Activated naive CD4-positive, alpha-beta T cell treated with anti-CD3 and anti-CD28 coated beads, Interleukin-2, amount 50 U/mL, for 72 hours (primary cell): Measurements from ENCODE around the gene ANXA6. TPM values are rescaled to one million over a fixed set of nuclear protein-coding genes. Genes with fewer than 3 reads are reported as not detected.

ENCODE experiments used
- ATAC-seq, 2 donors: fragments of 150-1000 bp; cut with Tn5 transposase; 2 replicates each; pipeline ENCODE4 v1.10.0; 2021; ENCODE audit warnings: mild to moderate bottlenecking in 2 of 2, moderate library complexity in 2 of 2
- DNase-seq, 2 donors: peaks; one replicate each; pipeline ENCODE4 v3.0.0; 2021 to 2022; ENCODE audit warnings: low spot score in 2 of 2
- H3K27ac Mint-ChIP-seq, 2 donors: one replicate each; pipeline ENCODE4 v1.8.0; 2022; ENCODE audit warnings: mild to moderate bottlenecking in 2 of 2, mixed read lengths in 2 of 2
- H3K36me3 Mint-ChIP-seq, 2 donors: one replicate each; pipeline ENCODE4 v1.8.0; 2022; ENCODE audit warnings: mixed read lengths in 2 of 2
- H3K9me3 Mint-ChIP-seq, 2 donors: one replicate each; pipeline ENCODE4 v1.8.0; 2022; ENCODE audit warnings: mixed read lengths in 2 of 2
- total RNA-seq, 2 donors: library from RNA; stranded (reverse); gene quantifications; one replicate each; pipeline ENCODE4 v1.2.3, GENCODE V29; 2022

The ANXA6 gene
- total RNA-seq, 2 donors from 2014 or later = 282 to 356 TPM

- peak overlapping the region; percentile 42 to 83 for H3K27ac Mint-ChIP-seq
- DNase-seq (no peak), ATAC-seq (no peak)
- no peaks in the 10 kb centered on the region for H3K9me3 Mint-ChIP-seq
- H3K36me3 Mint-ChIP-seq = peaks cover 24 to 36% of the 10 kb centered on the region in 2 donors
These were observed 51.1 kb downstream of the ANXA6 start for GRCh38 chr5:151106509-151106908.

GRCh38 chr5:151106043-151106442, 51.5 kb downstream of the ANXA6 start:
- Mint-ChIP-seq H3K9me3 (no peaks in the 10 kb centered on the region), H3K36me3 (peaks cover 24 to 36% of the 10 kb centered on the region in 2 donors), H3K27ac (peak overlapping the region; percentile 42 to 60)
- ATAC-seq = no peak
- DNase-seq = no peak

- DNase-seq (no peak), ATAC-seq (no peak)
- Mint-ChIP-seq H3K9me3 (no peaks in the 10 kb centered on the region), H3K36me3 (peaks cover 26 to 37% of the 10 kb centered on the region in 2 donors), H3K27ac (no peak overlapping the region)
These were observed 52.0 kb downstream of the ANXA6 start for GRCh38 chr5:151105561-151105960.

GRCh38 chr5:151104795-151105194, 52.8 kb downstream of the ANXA6 start:
- DNase-seq = no peak
- Mint-ChIP-seq H3K9me3 (no peaks in the 10 kb centered on the region), H3K36me3 (peaks cover 30 to 45% of the 10 kb centered on the region in 2 donors), H3K27ac (no peak overlapping the region)
- no peak for ATAC-seq

- H3K27ac Mint-ChIP-seq = peak overlapping the region in 1 of 2 donors; percentile 77
- ATAC-seq = no peak
- no peak for DNase-seq
- no peaks in the 10 kb centered on the region for H3K9me3 Mint-ChIP-seq
- H3K36me3 Mint-ChIP-seq = peaks cover 14 to 37% of the 10 kb centered on the region in 2 donors
These were observed 55.8 kb downstream of the ANXA6 start for GRCh38 chr5:151101746-151102145.

GRCh38 chr5:151101151-151101550, 56.4 kb downstream of the ANXA6 start:
- Mint-ChIP-seq H3K27ac (no peak overlapping the region), H3K36me3 (peaks cover 14 to 31% of the 10 kb centered on the region in 2 donors), H3K9me3 (no peaks in the 10 kb centered on the region)
- DNase-seq = no peak
- no peak for ATAC-seq

GRCh38 chr5:151100681-151101080, 56.9 kb downstream of the ANXA6 start:
- ATAC-seq (no peak), DNase-seq (no peak)
- H3K27ac Mint-ChIP-seq = no peak overlapping the region
- H3K36me3 Mint-ChIP-seq = peaks cover 14 to 29% of the 10 kb centered on the region in 2 donors
- no peaks in the 10 kb centered on the region for H3K9me3 Mint-ChIP-seq

GRCh38 chr5:151098768-151099121, 58.8 kb downstream of the ANXA6 start:
- DNase-seq = no peak
- ATAC-seq = no peak
- Mint-ChIP-seq H3K27ac (peak overlapping the region; percentile 52 to 77), H3K36me3 (peaks cover 14 to 20% of the 10 kb centered on the region in 2 donors), H3K9me3 (no peaks in the 10 kb centered on the region)

- peak; percentile 36 to 72 for ATAC-seq
- peaks cover 14 to 20% of the 10 kb centered on the region in 2 donors for H3K36me3 Mint-ChIP-seq
These were observed 59.5 kb downstream of the ANXA6 start for GRCh38 chr5:151097820-151098767.

GRCh38 chr5:151097061-151097460, 60.5 kb downstream of the ANXA6 start:
- Mint-ChIP-seq H3K27ac (no peak overlapping the region), H3K36me3 (peaks cover 14 to 20% of the 10 kb centered on the region in 2 donors)

More at GRCh38 chr5:151097820-151098767, 59.5 kb downstream of the ANXA6 start:
- no peaks in the 10 kb centered on the region for H3K9me3 Mint-ChIP-seq
- H3K27ac Mint-ChIP-seq = peak overlapping the region; percentile 52 to 77
- peak in 1 of 2 donors; percentile 41 for DNase-seq

GRCh38 chr5:151096001-151096373, 61.6 kb downstream of the ANXA6 start:
- DNase-seq (no peak), ATAC-seq (no peak)
- Mint-ChIP-seq H3K9me3 (no peaks in the 10 kb centered on the region), H3K36me3 (peaks cover 18 to 20% of the 10 kb centered on the region in 2 donors), H3K27ac (peak overlapping the region; percentile 16 to 83)

More at GRCh38 chr5:151097061-151097460, 60.5 kb downstream of the ANXA6 start:
- ATAC-seq (no peak), DNase-seq (no peak)
- no peaks in the 10 kb centered on the region for H3K9me3 Mint-ChIP-seq

GRCh38 chr5:151095341-151096000, 62.1 kb downstream of the ANXA6 start:
- Mint-ChIP-seq H3K9me3 (no peaks in the 10 kb centered on the region), H3K27ac (peak overlapping the region; percentile 0 to 83), H3K36me3 (peaks cover 14 to 19% of the 10 kb centered on the region in 2 donors)
- DNase-seq = no peak
- ATAC-seq = no peak

- H3K36me3 Mint-ChIP-seq = peaks cover 8 to 13% of the 10 kb centered on the region in 2 donors
- peak overlapping the region; percentile 83 to 88 for H3K27ac Mint-ChIP-seq
- no peaks in the 10 kb centered on the region for H3K9me3 Mint-ChIP-seq
- DNase-seq (no peak), ATAC-seq (no peak)
These were observed 62.7 kb downstream of the ANXA6 start for GRCh38 chr5:151094852-151095245.

GRCh38 chr5:151094030-151094851, 63.3 kb downstream of the ANXA6 start:
- ATAC-seq (peak; percentile 67 to 79), DNase-seq (peak; percentile 61 to 87)
- no peaks in the 10 kb centered on the region for H3K9me3 Mint-ChIP-seq
- peak overlapping the region; percentile 83 to 91 for H3K27ac Mint-ChIP-seq
- peaks cover 4 to 7% of the 10 kb centered on the region in 2 donors for H3K36me3 Mint-ChIP-seq

GRCh38 chr5:151093476-151093889, 64.1 kb downstream of the ANXA6 start:
- DNase-seq (no peak), ATAC-seq (peak in 1 of 2 donors; percentile 25)
- no peaks in the 10 kb centered on the region for H3K9me3 Mint-ChIP-seq
- H3K27ac Mint-ChIP-seq = peak overlapping the region; percentile 83 to 91
- H3K36me3 Mint-ChIP-seq = peaks cover 4 to 7% of the 10 kb centered on the region in 2 donors

- H3K9me3 Mint-ChIP-seq = no peaks in the 10 kb centered on the region
- ATAC-seq (peak in 1 of 2 donors; percentile 6), DNase-seq (no peak)
- peaks cover 4 to 7% of the 10 kb centered on the region in 2 donors for H3K36me3 Mint-ChIP-seq
- peak overlapping the region in 1 of 2 donors; percentile 83 for H3K27ac Mint-ChIP-seq
These were observed 64.8 kb downstream of the ANXA6 start for GRCh38 chr5:151092762-151093161.
